Measurements from ENCODE around the gene CX3CR1.

GRCh38 chr3:39241561-39241960, 38.3 kb downstream of the CX3CR1 start:
- TF ChIP-seq RUNX1 (IDR thresholded peaks at IDR 0.05; ENCODE audit: low read depth) (no peak), HDAC2 (IDR thresholded peaks at IDR 0.05) (no peak), CSDE1 (IDR thresholded peaks at IDR 0.05) (no peak), ZBTB33 (CRISPR knock-in tag; IDR thresholded peaks at IDR 0.05) (no peak), MAX (CRISPR knock-in tag; IDR thresholded peaks at IDR 0.05) (no peak), SLC30A9 (CRISPR knock-in tag; IDR thresholded peaks at IDR 0.05) (no peak), CTCF (IDR thresholded peaks at IDR 0.05 in 2 of 3, conservative IDR thresholded peaks at IDR 0.05 in 1 of 3; ENCODE audit: insufficient read depth in 2 of 3, low read depth in 1 of 3, low read length in 3 of 3) (no peak), GATAD2B (IDR thresholded peaks at IDR 0.05; ENCODE audit: borderline replicate concordance) (no peak), FOXP1 (CRISPR knock-in tag; IDR thresholded peaks at IDR 0.05) (no peak)
